Measurements from ENCODE around the gene BAHCC1.

- TF ChIP-seq CTCF (IDR thresholded peaks at IDR 0.05; ENCODE audit: extremely low read depth in 1 of 2, insufficient read depth in 1 of 2, low read depth in 1 of 2, low read length in 2 of 2), result no peak
- no peak for TF ChIP-seq POLR2AphosphoS5 (IDR thresholded peaks at IDR 0.05; ENCODE audit: insufficient read depth, low read depth, low read length)
- TF ChIP-seq FOS (IDR thresholded peaks at IDR 0.05; ENCODE audit: borderline replicate concordance, insufficient read depth, low read length), result no peak
- no peak for TF ChIP-seq EZH2 (IDR thresholded peaks at IDR 0.05; ENCODE audit: borderline replicate concordance, low read depth, low read length, severe bottlenecking)
- TF ChIP-seq POLR2A (IDR thresholded peaks at IDR 0.05; ENCODE audit: low read depth, low read length), result no peak
- TF ChIP-seq MAX (IDR thresholded peaks at IDR 0.05; ENCODE audit: insufficient read depth, insufficient read length), result no peak
- no peak for TF ChIP-seq GATA2 (IDR thresholded peaks at IDR 0.05; ENCODE audit: insufficient read depth, insufficient read length, low read depth, low read length)
- TF ChIP-seq MYC (IDR thresholded peaks at IDR 0.05; ENCODE audit: low read depth, low read length), result no peak
Measured at GRCh38 chr17:81396722-81397313, 1.6 kb downstream of the BAHCC1 start.

Measured in endothelial cell of umbilical vein (primary cell).